H9 (cell line): ENCODE measurements around the gene PRKD3. TPM values are rescaled to one million over a fixed set of nuclear protein-coding genes. Genes with fewer than 3 reads are reported as not detected.

Source experiments
- DNase-seq: peaks from one replicate; pipeline ENCODE4 v3.0.0-alpha.2; 2017
- H2AFZ ChIP-seq: one replicate; pipeline ENCODE4 v1.6.1; 2013; ENCODE audit warnings: mild to moderate bottlenecking, low read length, control low read depth, moderate library complexity
- H2AK5ac ChIP-seq: 2 replicates; pipeline ENCODE4 v1.6.1; 2013; ENCODE audit warnings: low read length, control low read depth, mixed read lengths; ENCODE audit not compliant: insufficient read length
- H2BK120ac ChIP-seq: one replicate; pipeline ENCODE4 v1.6.1; 2013; ENCODE audit warnings: low read depth, mild to moderate bottlenecking, low read length, control low read depth, inconsistent platforms; ENCODE audit not compliant: poor library complexity, severe bottlenecking
- H2BK12ac ChIP-seq: 2 replicates; pipeline ENCODE4 v1.6.1; 2013; ENCODE audit warnings: low read length, control low read depth, mixed read lengths, low read depth; ENCODE audit not compliant: insufficient read length
- H2BK15ac ChIP-seq: 2 replicates; pipeline ENCODE4 v1.6.1; 2013; ENCODE audit warnings: low read depth, low read length, control low read depth
- H2BK20ac ChIP-seq: one replicate; pipeline ENCODE4 v1.6.1; 2013; ENCODE audit warnings: low read depth, mild to moderate bottlenecking, low read length, control low read depth, inconsistent platforms; ENCODE audit not compliant: poor library complexity, severe bottlenecking
- H2BK5ac ChIP-seq: 2 replicates; pipeline ENCODE4 v1.6.1; 2013; ENCODE audit warnings: low read length, control low read depth, mixed read lengths; ENCODE audit not compliant: insufficient read length
- H3K14ac ChIP-seq: 2 replicates; pipeline ENCODE4 v1.6.1; 2013; ENCODE audit warnings: low read length, control low read depth; ENCODE audit not compliant: insufficient read depth
- H3K18ac ChIP-seq: 2 replicates; pipeline ENCODE4 v1.6.1; 2013; ENCODE audit warnings: low read depth, mild to moderate bottlenecking, mixed read lengths, low read length, control low read depth; ENCODE audit not compliant: insufficient read length
- H3K23ac ChIP-seq: 2 replicates; pipeline ENCODE4 v1.6.1; 2013; ENCODE audit warnings: low read length, control low read depth, mixed read lengths, low read depth; ENCODE audit not compliant: insufficient read length
- H3K23me2 ChIP-seq: 2 replicates; pipeline ENCODE4 v1.6.1; 2013; ENCODE audit warnings: low read depth, mild to moderate bottlenecking, mixed read lengths, low read length, control low read depth; ENCODE audit not compliant: insufficient read length, poor library complexity, severe bottlenecking
- H3K27ac ChIP-seq: 2 replicates; pipeline ENCODE4 v1.5.1; 2013; ENCODE audit warnings: low read length, control low read depth, mixed read lengths, low read depth; ENCODE audit not compliant: insufficient read length
- H3K27me3 ChIP-seq: 2 replicates; pipeline ENCODE4 v1.6.1; 2013; ENCODE audit warnings: low read length, control low read depth, inconsistent platforms; ENCODE audit not compliant: insufficient read depth
- H3K4ac ChIP-seq: 2 replicates; pipeline ENCODE4 v1.6.1; 2013; ENCODE audit warnings: low read depth, mild to moderate bottlenecking, control low read depth, inconsistent platforms, low read length, moderate library complexity
- H3K4me1 ChIP-seq: 2 replicates; pipeline ENCODE4 v1.6.1; 2013; ENCODE audit warnings: low read length, control low read depth, inconsistent platforms; ENCODE audit not compliant: insufficient read depth
- H3K4me2 ChIP-seq: 2 replicates; pipeline ENCODE4 v1.6.1; 2013; ENCODE audit warnings: low read length, control low read depth, mixed read lengths; ENCODE audit not compliant: insufficient read length, insufficient read depth
- H3K56ac ChIP-seq: 2 replicates; pipeline ENCODE4 v1.6.1; 2013; ENCODE audit warnings: low read depth, mild to moderate bottlenecking, mixed read lengths, low read length, control low read depth; ENCODE audit not compliant: insufficient read length
- H3K79me1 ChIP-seq: 2 replicates; pipeline ENCODE4 v1.6.1; 2013; ENCODE audit warnings: low read depth, mild to moderate bottlenecking, moderate library complexity, low read length, control low read depth, inconsistent platforms; ENCODE audit not compliant: insufficient read depth, poor library complexity, severe bottlenecking
- H3K79me2 ChIP-seq: 2 replicates; pipeline ENCODE4 v1.6.1; 2013; ENCODE audit warnings: low read length, control low read depth, inconsistent platforms; ENCODE audit not compliant: insufficient read depth
- H3K9ac ChIP-seq: 2 replicates; pipeline ENCODE4 v1.6.1; 2013; ENCODE audit warnings: low read length, control low read depth, mixed read lengths; ENCODE audit not compliant: insufficient read length; ENCODE audit errors: extremely low read depth
- H3K9me3 ChIP-seq: one replicate; pipeline ENCODE4 v1.6.1; 2013; ENCODE audit warnings: low read depth, low read length, inconsistent platforms; ENCODE audit not compliant: control insufficient read depth
- H3T11ph ChIP-seq: one replicate; pipeline ENCODE4 v1.6.1; 2013; ENCODE audit warnings: mild to moderate bottlenecking, low read length, control low read depth, inconsistent platforms
- H4K20me1 ChIP-seq: one replicate; pipeline ENCODE4 v1.6.1; 2013; ENCODE audit not compliant: control insufficient read depth, insufficient read length, insufficient read depth
- H4K5ac ChIP-seq: 2 replicates; pipeline ENCODE4 v1.6.1; 2013; ENCODE audit warnings: low read depth, mild to moderate bottlenecking, mixed read lengths, low read length, control low read depth; ENCODE audit not compliant: insufficient read length
- H4K8ac ChIP-seq: replicated peaks from 2 replicates; pipeline ENCODE4 v1.6.1; 2013; ENCODE audit warnings: low read length, control low read depth, mixed read lengths, low read depth; ENCODE audit not compliant: insufficient read length
- H4K91ac ChIP-seq: 2 replicates; pipeline ENCODE4 v1.6.1; 2013; ENCODE audit warnings: low read depth, mild to moderate bottlenecking, moderate library complexity, mixed read lengths, low read length, control low read depth; ENCODE audit not compliant: insufficient read length
- H3K27ac Mint-ChIP-seq, 3 experiments: 2 replicates in 2 of 3; 3 replicates in 1 of 3; pipeline ENCODE4 v1.8.0; 2020 to 2021; ENCODE audit warnings: mixed read lengths in 3 of 3, mild to moderate bottlenecking in 1 of 3, moderate library complexity in 1 of 3
- H3K27me3 Mint-ChIP-seq: 2 replicates; pipeline ENCODE4 v1.8.0; 2021; ENCODE audit warnings: low read depth, mild to moderate bottlenecking, moderate library complexity, mixed read lengths
- H3K36me3 Mint-ChIP-seq, 3 experiments: 2 replicates in 2 of 3; 3 replicates in 1 of 3; pipeline ENCODE4 v1.8.0; 2020 to 2021; ENCODE audit warnings: low read depth in 3 of 3, mixed read lengths in 3 of 3; ENCODE audit not compliant: insufficient read depth in 1 of 3
- H3K4me1 Mint-ChIP-seq, 2 experiments: 2 replicates each; pipeline ENCODE4 v1.8.0; 2020; ENCODE audit warnings: mixed read lengths in 2 of 2
- H3K4me3 Mint-ChIP-seq, 2 experiments: 2 replicates in 1 of 2; 3 replicates in 1 of 2; pipeline ENCODE4 v1.8.0; 2020 to 2021; ENCODE audit warnings: mild to moderate bottlenecking in 2 of 2, mixed read lengths in 2 of 2, moderate library complexity in 1 of 2
- H3K9me3 Mint-ChIP-seq, 2 experiments: 2 replicates in 1 of 2; 3 replicates in 1 of 2; pipeline ENCODE4 v1.8.0; 2020; ENCODE audit warnings: mild to moderate bottlenecking in 2 of 2, mixed read lengths in 2 of 2, moderate library complexity in 1 of 2
- CTCF ChIP-seq: fragments of 200-600 bp; sonication (generic); conservative IDR thresholded peaks from 3 replicates; pipeline ENCODE4 v1.8.0; 2021; ENCODE audit warnings: antibody characterized with exemption, mild to moderate bottlenecking
- WGBS: extraction: QIAGEN DNeasy Blood & Tissue Kit; methylation state at CpG from one replicate; pipeline ENCODE4 v1.1.7; 2013; ENCODE audit warnings: missing lambda C conversion rate, low lambda C conversion rate, mixed read lengths; ENCODE audit not compliant: insufficient read length; ENCODE audit errors: extremely low coverage; 5-methylcytosine and 5-hydroxymethylcytosine counted together
- total RNA-seq: library from RNA; stranded (reverse); gene quantifications from 2 replicates; pipeline ENCODE4 v1.2.1, GENCODE V29; 2021

PRKD3 gene
- total RNA-seq, 1 experiment from 2014 or later, result 63.3 TPM

- H2BK15ac ChIP-seq, result no peak overlapping the region
- Mint-ChIP-seq H3K4me3 (no peak overlapping the region), H3K27ac (no peak overlapping the region; a peak in 1 of 7 replicates), H3K27me3 (no peaks in the 10 kb centered on the region), H3K9me3 (no peaks in the 10 kb centered on the region), H3K4me1 (peaks cover 4 to 6% of the 10 kb centered on the region in 2 experiments), H3K36me3 (no peaks in the 10 kb centered on the region)
- no peaks in the 10 kb centered on the region for H4K20me1 ChIP-seq
- no peaks in the 10 kb centered on the region for H3K9me3 ChIP-seq
- H3K4ac ChIP-seq, result no peak overlapping the region
- H3K4me2 ChIP-seq, result no peak overlapping the region
- no peak overlapping the region for H3K23ac ChIP-seq
- no peak overlapping the region for H2AK5ac ChIP-seq
- no peak overlapping the region for H3K9ac ChIP-seq
- no peak overlapping the region for H3K14ac ChIP-seq
- no peak for TF ChIP-seq CTCF
- no peak overlapping the region for H4K91ac ChIP-seq
- no peaks in the 10 kb centered on the region for H3K79me2 ChIP-seq
- no peak overlapping the region for H3K56ac ChIP-seq
- H3K23me2 ChIP-seq, result no peaks in the 10 kb centered on the region
- H3K4me1 ChIP-seq, result no peaks in the 10 kb centered on the region
- H4K8ac ChIP-seq, result no peak overlapping the region
- H2AFZ ChIP-seq, result no peak overlapping the region
- H3K79me1 ChIP-seq, result no peaks in the 10 kb centered on the region
- DNase-seq, result no peak
- no peaks in the 10 kb centered on the region for H3K27me3 ChIP-seq
- H3K18ac ChIP-seq, result no peak overlapping the region
- H2BK12ac ChIP-seq, result no peak overlapping the region
- no peak overlapping the region for H2BK120ac ChIP-seq
- WGBS, result no CpG with 5 or more reads among the region's 7 CpGs
- H2BK20ac ChIP-seq, result no peak overlapping the region
- H2BK5ac ChIP-seq, result no peak overlapping the region
- H3K27ac ChIP-seq, result no peak overlapping the region
- H4K5ac ChIP-seq, result no peak overlapping the region
- H3T11ph ChIP-seq, result no peak overlapping the region
Observed at GRCh38 chr2:37355735-37356134, 31.1 kb upstream of the PRKD3 start.
